Esophagus squamous epithelium (tissue), 5 donors: ENCODE measurements around the gene FAIM2. TPM values are rescaled to one million over a fixed set of nuclear protein-coding genes. Genes with fewer than 3 reads are reported as not detected.

ENCODE experiments used
- DNase-seq: peaks from one replicate; lab custom pipeline; 2025; lab: John Stamatoyannopoulos, UW
- H3K27ac ChIP-seq, 4 donors: fragments of 200-600 bp; sonication (generic); one replicate each; pipeline ENCODE4 v1.5.1; 2016 to 2019; ENCODE audit warnings: mild to moderate bottlenecking in 1 of 4
- H3K27me3 ChIP-seq, 4 donors: fragments of 200-600 bp; sonication (generic); 1 replicate in 3 of 4; 2 replicates in 1 of 4; pipeline versions ENCODE4 v1.5.1 to v1.6.0; 2017 to 2021; ENCODE audit warnings: antibody characterized with exemption in 1 of 4
- H3K36me3 ChIP-seq, 3 donors: fragments of 200-600 bp; sonication (generic); one replicate each; pipeline ENCODE4 v1.5.1; 2016 to 2019
- H3K4me1 ChIP-seq, 3 donors: fragments of 200-600 bp; sonication (generic); one replicate each; pipeline ENCODE4 v1.5.1; 2017 to 2019
- H3K4me3 ChIP-seq, 4 donors: fragments of 200-600 bp; sonication (generic); 1 replicate in 3 of 4; 2 replicates in 1 of 4; pipeline ENCODE4 v1.5.1; 2016 to 2019; ENCODE audit warnings: mild to moderate bottlenecking in 2 of 4, moderate library complexity in 1 of 4
- H3K9me3 ChIP-seq, 3 donors: fragments of 200-600 bp; sonication (generic); one replicate each; pipeline ENCODE4 v1.5.1; 2016 to 2019
- POLR2A ChIP-seq, 4 donors: fragments of 450-650 bp; IDR thresholded peaks; one replicate each; pipeline ENCODE4 v1.6.1; 2017; ENCODE audit warnings: antibody characterized with exemption in 4 of 4, mild to moderate bottlenecking in 4 of 4, moderate library complexity in 3 of 4
- WGBS, 2 donors: methylation state at CpG; one replicate each; pipeline ENCODE4 v1.1.5; 2018; 5-methylcytosine and 5-hydroxymethylcytosine counted together
- intact Hi-C: fragments of 100-400 bp; cut with DNase I; formaldehyde crosslinking; loops from one replicate; pipeline ENCODE4 v1.15.0; 2022
- total RNA-seq, 4 donors: library from RNA; depleted of rRNA; stranded (reverse); fragments of >200 nt; gene quantifications; one replicate each; pipeline ENCODE4 v1.1.0, GENCODE V29; 2016
- TF ChIP-seq, protein P1 (sequence below), 6 experiments: fragments of 450-650 bp in 4 of 6; fragments of 200-600 bp in 2 of 6; sonication (generic) in 2 of 6; IDR thresholded peaks; one replicate each; pipeline ENCODE4 v1.5.1; 2016 to 2019; ENCODE audit warnings: antibody characterized with exemption in 6 of 6, mild to moderate bottlenecking in 4 of 6, moderate library complexity in 4 of 6
- donor health status: DM: yes; HTN: yes; CAD: no.

The FAIM2 gene
- total RNA-seq, 4 donors from 2014 or later: 0.13 to 2.9 (median 0.23) TPM

DNA sequence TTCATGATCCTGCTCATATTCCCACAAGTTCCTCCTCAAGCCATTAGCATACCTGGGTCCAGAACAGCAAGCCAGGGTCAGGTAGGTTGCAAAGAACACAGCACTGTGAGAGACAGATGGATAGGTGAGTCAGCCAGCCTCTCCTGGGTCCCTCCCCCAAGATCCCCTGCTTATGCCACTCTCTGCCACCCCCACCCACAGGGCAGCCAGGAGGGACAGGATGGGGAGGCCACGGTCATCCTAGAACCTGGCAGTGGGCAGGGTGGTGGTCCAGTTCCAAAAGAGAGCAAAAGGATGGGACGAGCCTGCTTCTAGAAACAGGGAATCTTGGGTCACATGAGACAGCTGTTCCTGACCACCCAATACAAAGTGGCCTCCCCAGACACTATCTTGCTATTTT is 12.7 kb downstream of the FAIM2 start:
- H3K27ac ChIP-seq: no peak overlapping the region

DNA sequence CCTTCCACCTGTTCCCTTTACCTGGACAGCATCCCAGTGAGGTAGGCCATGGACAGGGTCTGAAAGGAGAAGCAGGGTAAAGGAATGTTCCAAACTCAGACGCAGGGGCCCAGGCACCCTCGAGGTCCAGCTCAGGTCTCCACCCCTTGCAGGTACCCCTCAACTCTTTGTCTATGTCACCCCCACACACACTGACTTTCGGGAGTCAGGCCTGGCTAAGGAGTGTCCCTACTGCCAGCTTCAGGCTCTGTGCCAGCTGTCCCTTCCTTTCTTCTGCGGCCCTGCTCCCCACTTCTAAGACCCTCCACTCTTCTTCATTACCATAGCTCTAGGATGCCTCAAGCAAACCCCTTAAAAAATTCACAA is 13.6 kb downstream of the FAIM2 start:
- TF ChIP-seq, protein P1, sequence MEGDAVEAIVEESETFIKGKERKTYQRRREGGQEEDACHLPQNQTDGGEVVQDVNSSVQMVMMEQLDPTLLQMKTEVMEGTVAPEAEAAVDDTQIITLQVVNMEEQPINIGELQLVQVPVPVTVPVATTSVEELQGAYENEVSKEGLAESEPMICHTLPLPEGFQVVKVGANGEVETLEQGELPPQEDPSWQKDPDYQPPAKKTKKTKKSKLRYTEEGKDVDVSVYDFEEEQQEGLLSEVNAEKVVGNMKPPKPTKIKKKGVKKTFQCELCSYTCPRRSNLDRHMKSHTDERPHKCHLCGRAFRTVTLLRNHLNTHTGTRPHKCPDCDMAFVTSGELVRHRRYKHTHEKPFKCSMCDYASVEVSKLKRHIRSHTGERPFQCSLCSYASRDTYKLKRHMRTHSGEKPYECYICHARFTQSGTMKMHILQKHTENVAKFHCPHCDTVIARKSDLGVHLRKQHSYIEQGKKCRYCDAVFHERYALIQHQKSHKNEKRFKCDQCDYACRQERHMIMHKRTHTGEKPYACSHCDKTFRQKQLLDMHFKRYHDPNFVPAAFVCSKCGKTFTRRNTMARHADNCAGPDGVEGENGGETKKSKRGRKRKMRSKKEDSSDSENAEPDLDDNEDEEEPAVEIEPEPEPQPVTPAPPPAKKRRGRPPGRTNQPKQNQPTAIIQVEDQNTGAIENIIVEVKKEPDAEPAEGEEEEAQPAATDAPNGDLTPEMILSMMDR (IDR thresholded peaks at IDR 0.05): no peak
- TF ChIP-seq POLR2A (IDR thresholded peaks at IDR 0.05): no peak

More for the DNA sequence above, 12.7 kb downstream of the FAIM2 start:
- WGBS, 2 donors: 75% methylated on average over 2 of the region's 2 CpGs; no CpG with 5 or more reads in 1 of the 2 donors
- Histone ChIP-seq H3K4me3 (no peak overlapping the region), H3K9me3 (no peaks in the 10 kb centered on the region), H3K27me3 (peaks cover 0 to 9% (median 0%) of the 10 kb centered on the region in 4 donors), H3K36me3 (no peaks in the 10 kb centered on the region), H3K4me1 (peaks cover 19 to 51% (median 30%) of the 10 kb centered on the region in 3 donors)
- DNase-seq: no peak
- TF ChIP-seq, protein P1 (IDR thresholded peaks at IDR 0.05): no peak
- TF ChIP-seq POLR2A (IDR thresholded peaks at IDR 0.05): no peak
- intact Hi-C loops: no loop called here

DNA sequence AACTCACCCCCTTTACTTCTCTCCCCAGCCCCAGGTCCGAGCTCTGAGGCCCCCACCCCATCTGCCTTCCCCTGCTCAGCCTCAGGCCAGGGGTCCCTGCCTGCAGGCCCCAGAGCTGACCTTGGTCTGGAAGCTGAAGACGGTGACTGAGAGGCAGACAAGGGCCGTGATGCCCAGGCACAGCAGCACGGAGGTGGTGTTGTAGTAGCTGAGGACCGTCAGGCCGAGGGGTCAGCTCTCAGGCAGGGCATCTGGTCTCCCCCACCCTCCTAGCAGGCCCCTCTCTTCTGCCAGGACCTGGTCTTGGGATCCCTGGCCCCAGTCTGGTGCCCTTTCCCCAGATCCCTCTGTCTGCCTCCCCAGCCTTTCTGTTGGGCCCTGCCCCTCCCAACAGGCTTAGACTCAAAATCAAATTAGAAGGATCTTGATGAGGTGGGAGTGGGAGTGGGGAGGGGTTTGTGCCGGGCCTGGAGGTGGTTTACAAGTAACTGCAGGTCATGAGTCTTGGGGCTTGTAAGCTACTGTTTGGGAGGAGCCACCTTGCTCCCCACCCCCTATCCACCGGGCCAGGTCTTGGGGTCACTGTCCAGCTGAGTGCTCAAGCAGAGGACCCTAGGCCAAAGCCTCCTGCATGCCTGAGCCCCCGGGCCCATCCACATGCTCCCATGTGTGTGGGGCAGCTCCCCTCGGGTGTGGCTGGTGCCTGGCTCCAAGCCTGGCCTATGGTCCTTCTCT is 14.2 kb downstream of the FAIM2 start:
- Histone ChIP-seq H3K36me3 (no peaks in the 10 kb centered on the region), H3K27ac (no peak overlapping the region), H3K9me3 (no peaks in the 10 kb centered on the region), H3K27me3 (peaks cover 0 to 24% (median 0%) of the 10 kb centered on the region in 4 donors), H3K4me3 (no peak overlapping the region), H3K4me1 (peaks cover 6 to 43% (median 15%) of the 10 kb centered on the region in 3 donors)
- no peak for DNase-seq
- intact Hi-C loops: no loop called here
- no peak for TF ChIP-seq POLR2A (IDR thresholded peaks at IDR 0.05)
- TF ChIP-seq, protein P1 (IDR thresholded peaks at IDR 0.05): no peak
- 17 to 81% methylated on average over 1 to 7 of the region's 10 CpGs for WGBS, 2 donors

More for the DNA sequence above, 13.6 kb downstream of the FAIM2 start:
- H3K27ac ChIP-seq: no peak overlapping the region
- peaks cover 0 to 19% (median 0%) of the 10 kb centered on the region in 4 donors for H3K27me3 ChIP-seq
- intact Hi-C loops: no loop called here
- WGBS, 2 donors: 29 to 80% methylated on average over 1 to 2 of the region's 4 CpGs
- no peak for DNase-seq
- H3K4me3 ChIP-seq: no peak overlapping the region
- no peaks in the 10 kb centered on the region for H3K36me3 ChIP-seq
- peaks cover 11 to 43% (median 21%) of the 10 kb centered on the region in 3 donors for H3K4me1 ChIP-seq
- no peaks in the 10 kb centered on the region for H3K9me3 ChIP-seq

DNA sequence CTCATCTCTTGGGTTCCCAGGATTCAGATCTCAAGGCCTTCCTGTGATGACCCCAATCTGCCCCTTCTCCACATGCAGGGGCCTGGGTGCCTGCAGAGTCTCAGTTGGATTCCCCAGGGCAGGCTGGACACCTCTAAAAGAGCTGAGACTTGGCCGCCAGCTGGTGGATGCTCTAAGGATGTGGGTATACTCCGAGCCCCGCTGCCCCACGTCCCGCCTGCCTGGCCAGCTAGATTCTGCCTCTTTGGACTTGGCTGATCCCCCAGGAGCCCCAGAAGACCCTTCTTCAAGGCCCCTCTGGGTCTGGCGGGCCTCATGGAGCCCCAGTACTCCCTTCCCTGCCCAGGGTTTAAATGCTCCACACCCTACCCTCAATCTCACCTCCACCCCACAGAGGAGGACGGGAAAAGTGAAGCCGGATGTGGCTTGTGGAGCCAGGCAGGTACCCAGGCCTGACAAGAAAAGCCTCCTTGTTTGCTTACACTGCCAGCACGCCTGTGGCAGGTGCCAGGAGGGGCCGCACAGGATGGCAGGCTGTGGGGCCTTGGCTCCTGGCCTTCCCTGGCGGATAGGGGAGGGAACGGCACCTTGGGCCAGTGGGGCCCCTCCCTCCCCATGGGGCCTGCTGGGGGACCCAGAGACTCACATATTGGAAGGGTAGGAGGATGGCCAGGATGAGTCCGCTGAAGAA is 15.1 kb downstream of the FAIM2 start:
- no peak for TF ChIP-seq POLR2A (IDR thresholded peaks at IDR 0.05)
- TF ChIP-seq, protein P1 (IDR thresholded peaks at IDR 0.05): peak in 2 of 6 experiments; percentile 27 to 32
- Histone ChIP-seq H3K27ac (peak overlapping the region in 1 of 4 donors; percentile 34), H3K4me3 (no peak overlapping the region), H3K36me3 (no peaks in the 10 kb centered on the region), H3K4me1 (peaks cover 0 to 40% (median 14%) of the 10 kb centered on the region in 3 donors), H3K9me3 (no peaks in the 10 kb centered on the region), H3K27me3 (peaks cover 0 to 30% (median 0%) of the 10 kb centered on the region in 4 donors)
- intact Hi-C loops: no loop called here
- DNase-seq: no peak
- 30 to 63% methylated on average over 1 to 6 of the region's 13 CpGs for WGBS, 2 donors
